Loucy (cell line): ENCODE measurements around the gene PIAS3.

Experiments
- CTCF ChIP-seq: fragments of 200-600 bp; sonication (generic); conservative IDR thresholded peaks from 2 replicates; pipeline ENCODE4 v1.5.1; 2014; ENCODE audit warnings: mild to moderate bottlenecking, antibody characterized with exemption, low read length
- EZH2phosphoT487 ChIP-seq: fragments of 200-600 bp; IDR thresholded peaks from 2 replicates; pipeline ENCODE4 v1.6.1; 2018; ENCODE audit warnings: antibody characterized with exemption, mild to moderate bottlenecking, moderate library complexity, borderline replicate concordance

GRCh38 chr1:145806844-145807243, 52.0 kb downstream of the PIAS3 start:
- TF ChIP-seq CTCF (no peak), EZH2phosphoT487 (no peak)
